Activated naive CD4-positive, alpha-beta T cell treated with anti-CD3 and anti-CD28 coated beads, Interleukin-2, amount 50 U/mL, for 16 hours (primary cell): Measurements from ENCODE around the gene PLEKHM3.
"Not testable (repeated sequence)": the region's sequence is repeated elsewhere in the genome, so short reads cannot be mapped to it uniquely, and the experiment has no call there.

ENCODE experiments used
- DNase-seq: peaks from one replicate; pipeline ENCODE4 v3.0.0-alpha.2; 2020

PLEKHM3 gene

GRCh38 chr2:207819021-207819797, 206.1 kb downstream of the PLEKHM3 start:
- DNase-seq: no peak

- DNase-seq: no peak
Measured at GRCh38 chr2:207816546-207816945, 208.8 kb downstream of the PLEKHM3 start.

GRCh38 chr2:207815254-207815653, 210.1 kb downstream of the PLEKHM3 start:
- DNase-seq: no peak

- no peak for DNase-seq
Measured at GRCh38 chr2:207813942-207814341, 211.4 kb downstream of the PLEKHM3 start.

- no peak for DNase-seq
Measured at GRCh38 chr2:207813221-207813916, 212.0 kb downstream of the PLEKHM3 start.

GRCh38 chr2:207812726-207813080, 212.6 kb downstream of the PLEKHM3 start:
- DNase-seq: no peak

GRCh38 chr2:207812058-207812725, 213.1 kb downstream of the PLEKHM3 start:
- DNase-seq: no peak

GRCh38 chr2:207811658-207812057, 213.7 kb downstream of the PLEKHM3 start:
- DNase-seq: not testable (repeated sequence)

GRCh38 chr2:207810200-207810788, 215.0 kb downstream of the PLEKHM3 start:
- DNase-seq: no peak

GRCh38 chr2:207808119-207808518, 217.2 kb downstream of the PLEKHM3 start:
- DNase-seq: no peak

- no peak for DNase-seq
Measured at GRCh38 chr2:207807516-207807915, 217.8 kb downstream of the PLEKHM3 start.

GRCh38 chr2:207805566-207806226, 219.6 kb downstream of the PLEKHM3 start:
- no peak for DNase-seq

- DNase-seq: no peak
Measured at GRCh38 chr2:207802650-207803049, 222.7 kb downstream of the PLEKHM3 start.

GRCh38 chr2:207801259-207801658, 224.1 kb downstream of the PLEKHM3 start:
- DNase-seq: no peak

- DNase-seq: no peak
Measured at GRCh38 chr2:207796585-207797350, 228.6 kb downstream of the PLEKHM3 start.

GRCh38 chr2:207792244-207792785, 233.0 kb downstream of the PLEKHM3 start:
- no peak for DNase-seq

GRCh38 chr2:207791579-207792243, 233.6 kb downstream of the PLEKHM3 start:
- no peak for DNase-seq

- no peak for DNase-seq
Measured at GRCh38 chr2:207790898-207791297, 234.4 kb downstream of the PLEKHM3 start.

- no peak for DNase-seq
Measured at GRCh38 chr2:207787800-207788199, 237.5 kb downstream of the PLEKHM3 start.

- no peak for DNase-seq
Measured at GRCh38 chr2:207787017-207787416, 238.3 kb downstream of the PLEKHM3 start.

GRCh38 chr2:207784898-207785297, 240.4 kb downstream of the PLEKHM3 start:
- no peak for DNase-seq
